ENCODE measurements around the gene ZMYND11. TPM values are rescaled to one million over a fixed set of nuclear protein-coding genes. Genes with fewer than 3 reads are reported as not detected.
A peak's percentile ranks its signal among the peaks of the same experiment; 100 is the strongest.

ZMYND11 gene
- total and polyA plus RNA-seq, 5 donors from 2014 or later, result 24.8 to 44.2 (median 31.8) TPM

- ATAC-seq (ENCODE audit: low read depth in 2 of 2) (no peak), DNase-seq (no peak)
- Mint-ChIP-seq H3K36me3 (peaks cover 18% of the 10 kb centered on the region), H3K4me3 (no peak overlapping the region), H3K27me3 (no peaks in the 10 kb centered on the region), H3K27ac (no peak overlapping the region), H3K9me3 (peaks cover 0 to 4% (median 0%) of the 10 kb centered on the region in 7 donors), H3K4me1 (peaks cover 2 to 12% (median 7%) of the 10 kb centered on the region in 4 donors)
- no peaks in the 10 kb centered on the region for H3K4me1 ChIP-seq (ENCODE audit: control insufficient read depth, insufficient read depth, low read length, poor library complexity, severe bottlenecking)
- no peaks in the 10 kb centered on the region for H3K27me3 ChIP-seq (ENCODE audit: control insufficient read depth, insufficient read depth, low read length)
- no peak overlapping the region for H3K4me3 ChIP-seq (ENCODE audit: low read depth, low read length)
- H3K27ac ChIP-seq (ENCODE audit: insufficient read depth, low read length, poor library complexity, severe bottlenecking), result no peak overlapping the region
- no peaks in the 10 kb centered on the region for H3K36me3 ChIP-seq (ENCODE audit: control insufficient read depth, insufficient read depth, low read length)
- no peaks in the 10 kb centered on the region for H3K9me3 ChIP-seq (ENCODE audit: control insufficient read depth in 2 of 2, low read length in 2 of 2)
Measured at GRCh38 chr10:287026-287709, 151.9 kb downstream of the ZMYND11 start.

GRCh38 chr10:287814-288213 lies 152.6 kb downstream of the ZMYND11 start:
- Histone ChIP-seq H3K27me3 (ENCODE audit: control insufficient read depth, insufficient read depth, low read length) (no peaks in the 10 kb centered on the region), H3K36me3 (ENCODE audit: control insufficient read depth, insufficient read depth, low read length) (no peaks in the 10 kb centered on the region), H3K4me1 (ENCODE audit: control insufficient read depth, insufficient read depth, low read length, poor library complexity, severe bottlenecking) (no peaks in the 10 kb centered on the region), H3K27ac (ENCODE audit: insufficient read depth, low read length, poor library complexity, severe bottlenecking) (no peak overlapping the region), H3K4me3 (ENCODE audit: low read depth, low read length) (no peak overlapping the region), H3K9me3 (ENCODE audit: control insufficient read depth in 2 of 2, low read length in 2 of 2) (no peaks in the 10 kb centered on the region)
- no peak overlapping the region for H3K27ac Mint-ChIP-seq
- H3K4me1 Mint-ChIP-seq, result peaks cover 2 to 12% (median 7%) of the 10 kb centered on the region in 4 donors
- DNase-seq (no peak), ATAC-seq (ENCODE audit: low read depth in 2 of 2) (no peak)
- H3K9me3 Mint-ChIP-seq, result peaks cover 0 to 4% (median 0%) of the 10 kb centered on the region in 7 donors
- H3K27me3 Mint-ChIP-seq, result no peaks in the 10 kb centered on the region
- H3K36me3 Mint-ChIP-seq, result peaks cover 18% of the 10 kb centered on the region
- no peak overlapping the region for H3K4me3 Mint-ChIP-seq

- ATAC-seq (ENCODE audit: low read depth in 2 of 2) (no peak), DNase-seq (no peak)
- Histone ChIP-seq H3K4me3 (ENCODE audit: low read depth, low read length) (no peak overlapping the region), H3K4me1 (ENCODE audit: control insufficient read depth, insufficient read depth, low read length, poor library complexity, severe bottlenecking) (no peaks in the 10 kb centered on the region), H3K27ac (ENCODE audit: insufficient read depth, low read length, poor library complexity, severe bottlenecking) (no peak overlapping the region), H3K36me3 (ENCODE audit: control insufficient read depth, insufficient read depth, low read length) (no peaks in the 10 kb centered on the region), H3K9me3 (ENCODE audit: control insufficient read depth in 2 of 2, low read length in 2 of 2) (no peaks in the 10 kb centered on the region), H3K27me3 (ENCODE audit: control insufficient read depth, insufficient read depth, low read length) (no peaks in the 10 kb centered on the region)
- peaks cover 17% of the 10 kb centered on the region for H3K36me3 Mint-ChIP-seq
- H3K4me3 Mint-ChIP-seq, result no peak overlapping the region
- H3K9me3 Mint-ChIP-seq, result peaks cover 0 to 4% (median 0%) of the 10 kb centered on the region in 7 donors
- peak overlapping the region in 1 of 3 donors; percentile 32 for H3K27ac Mint-ChIP-seq
- no peaks in the 10 kb centered on the region for H3K27me3 Mint-ChIP-seq
- H3K4me1 Mint-ChIP-seq, result peaks cover 2 to 12% (median 6%) of the 10 kb centered on the region in 4 donors
Measured at GRCh38 chr10:288316-289200, 153.3 kb downstream of the ZMYND11 start.

- no peak overlapping the region for H3K27ac Mint-ChIP-seq
Measured at GRCh38 chr10:289581-289980, 154.3 kb downstream of the ZMYND11 start.

GRCh38 chr10:290026-290725 lies 154.9 kb downstream of the ZMYND11 start:
- Mint-ChIP-seq H3K4me1 (no peaks in the 10 kb centered on the region), H3K4me3 (no peak overlapping the region), H3K27me3 (no peaks in the 10 kb centered on the region), H3K9me3 (peaks cover 0 to 2% (median 0%) of the 10 kb centered on the region in 7 donors), H3K36me3 (peaks cover 11% of the 10 kb centered on the region), H3K27ac (no peak overlapping the region)
- Histone ChIP-seq H3K4me1 (ENCODE audit: control insufficient read depth, insufficient read depth, low read length, poor library complexity, severe bottlenecking) (no peaks in the 10 kb centered on the region), H3K27me3 (ENCODE audit: control insufficient read depth, insufficient read depth, low read length) (no peaks in the 10 kb centered on the region), H3K9me3 (ENCODE audit: control insufficient read depth in 2 of 2, low read length in 2 of 2) (no peaks in the 10 kb centered on the region), H3K27ac (ENCODE audit: insufficient read depth, low read length, poor library complexity, severe bottlenecking) (no peak overlapping the region), H3K4me3 (ENCODE audit: low read depth, low read length) (no peak overlapping the region), H3K36me3 (ENCODE audit: control insufficient read depth, insufficient read depth, low read length) (no peaks in the 10 kb centered on the region)
- no peak for ATAC-seq (ENCODE audit: low read depth in 2 of 2)
- no peak for DNase-seq

More at GRCh38 chr10:289581-289980, 154.3 kb downstream of the ZMYND11 start:
- Mint-ChIP-seq H3K4me1 (peaks cover 0 to 3% (median 0%) of the 10 kb centered on the region in 4 donors), H3K27me3 (no peaks in the 10 kb centered on the region), H3K9me3 (peaks cover 0 to 2% (median 0%) of the 10 kb centered on the region in 7 donors), H3K4me3 (no peak overlapping the region), H3K36me3 (peaks cover 14% of the 10 kb centered on the region)
- H3K27me3 ChIP-seq (ENCODE audit: control insufficient read depth, insufficient read depth, low read length), result no peaks in the 10 kb centered on the region
- H3K36me3 ChIP-seq (ENCODE audit: control insufficient read depth, insufficient read depth, low read length), result no peaks in the 10 kb centered on the region
- ATAC-seq (ENCODE audit: low read depth in 2 of 2) (no peak), DNase-seq (no peak)
- H3K4me3 ChIP-seq (ENCODE audit: low read depth, low read length), result no peak overlapping the region
- no peak overlapping the region for H3K27ac ChIP-seq (ENCODE audit: insufficient read depth, low read length, poor library complexity, severe bottlenecking)
- no peaks in the 10 kb centered on the region for H3K4me1 ChIP-seq (ENCODE audit: control insufficient read depth, insufficient read depth, low read length, poor library complexity, severe bottlenecking)
- H3K9me3 ChIP-seq (ENCODE audit: control insufficient read depth in 2 of 2, low read length in 2 of 2), result no peaks in the 10 kb centered on the region

- Mint-ChIP-seq H3K27ac (peak overlapping the region in 2 of 3 donors; percentile 32 to 38), H3K36me3 (peaks cover 7% of the 10 kb centered on the region), H3K4me1 (no peaks in the 10 kb centered on the region), H3K27me3 (no peaks in the 10 kb centered on the region), H3K9me3 (peaks cover 0 to 3% (median 0%) of the 10 kb centered on the region in 7 donors), H3K4me3 (no peak overlapping the region)
- Histone ChIP-seq H3K9me3 (ENCODE audit: control insufficient read depth in 2 of 2, low read length in 2 of 2) (no peaks in the 10 kb centered on the region), H3K4me1 (ENCODE audit: control insufficient read depth, insufficient read depth, low read length, poor library complexity, severe bottlenecking) (no peaks in the 10 kb centered on the region), H3K36me3 (ENCODE audit: control insufficient read depth, insufficient read depth, low read length) (no peaks in the 10 kb centered on the region), H3K27me3 (ENCODE audit: control insufficient read depth, insufficient read depth, low read length) (no peaks in the 10 kb centered on the region), H3K4me3 (ENCODE audit: low read depth, low read length) (no peak overlapping the region), H3K27ac (ENCODE audit: insufficient read depth, low read length, poor library complexity, severe bottlenecking) (no peak overlapping the region)
- no peak for DNase-seq
- no peak for ATAC-seq (ENCODE audit: low read depth in 2 of 2)
Measured at GRCh38 chr10:293636-294035, 158.4 kb downstream of the ZMYND11 start.

GRCh38 chr10:297567-297966 lies 162.3 kb downstream of the ZMYND11 start:
- Histone ChIP-seq H3K4me3 (ENCODE audit: low read depth, low read length) (no peak overlapping the region), H3K9me3 (ENCODE audit: control insufficient read depth in 2 of 2, low read length in 2 of 2) (no peaks in the 10 kb centered on the region), H3K4me1 (ENCODE audit: control insufficient read depth, insufficient read depth, low read length, poor library complexity, severe bottlenecking) (no peaks in the 10 kb centered on the region), H3K36me3 (ENCODE audit: control insufficient read depth, insufficient read depth, low read length) (no peaks in the 10 kb centered on the region), H3K27ac (ENCODE audit: insufficient read depth, low read length, poor library complexity, severe bottlenecking) (no peak overlapping the region), H3K27me3 (ENCODE audit: control insufficient read depth, insufficient read depth, low read length) (no peaks in the 10 kb centered on the region)
- no peaks in the 10 kb centered on the region for H3K27me3 Mint-ChIP-seq
- ATAC-seq (ENCODE audit: low read depth in 2 of 2) (no peak), DNase-seq (no peak)
- H3K4me1 Mint-ChIP-seq, result no peaks in the 10 kb centered on the region
- H3K36me3 Mint-ChIP-seq, result peaks cover 11% of the 10 kb centered on the region
- no peak overlapping the region for H3K4me3 Mint-ChIP-seq
- H3K9me3 Mint-ChIP-seq, result peaks cover 0 to 3% (median 0%) of the 10 kb centered on the region in 7 donors
- H3K27ac Mint-ChIP-seq, result no peak overlapping the region
